Measurements from ENCODE around the gene ACAD8. TPM values are rescaled to one million over a fixed set of nuclear protein-coding genes. Genes with fewer than 3 reads are reported as not detected.

The ACAD8 gene
- total RNA-seq, 1 donor from 2014 or later = 48.4 TPM

DNA sequence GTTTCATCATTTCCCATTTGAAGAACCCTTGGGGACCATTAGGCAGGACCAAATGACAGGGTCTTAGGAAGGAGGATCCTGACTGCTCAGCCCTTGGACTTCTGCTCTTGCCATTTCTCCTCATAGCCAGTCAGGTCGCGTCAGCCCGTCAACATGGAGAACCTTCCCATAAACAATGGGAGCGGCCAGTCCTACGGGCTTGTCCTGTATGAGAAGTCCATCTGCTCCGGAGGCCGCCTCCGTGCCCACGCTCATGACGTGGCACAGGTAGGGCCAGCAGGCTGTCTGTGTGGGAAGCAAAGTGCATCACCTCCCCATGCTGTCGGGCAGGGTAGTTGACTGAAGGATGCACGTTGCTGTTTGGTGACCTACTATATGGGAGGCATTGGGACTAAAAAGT, 58.9 kb downstream of the ACAD8 start:
- TF ChIP-seq EZH2 (IDR thresholded peaks at IDR 0.05) (no peak), EZH2phosphoT487 (IDR thresholded peaks at IDR 0.05) (no peak)
- TF ChIP-seq, protein P1, sequence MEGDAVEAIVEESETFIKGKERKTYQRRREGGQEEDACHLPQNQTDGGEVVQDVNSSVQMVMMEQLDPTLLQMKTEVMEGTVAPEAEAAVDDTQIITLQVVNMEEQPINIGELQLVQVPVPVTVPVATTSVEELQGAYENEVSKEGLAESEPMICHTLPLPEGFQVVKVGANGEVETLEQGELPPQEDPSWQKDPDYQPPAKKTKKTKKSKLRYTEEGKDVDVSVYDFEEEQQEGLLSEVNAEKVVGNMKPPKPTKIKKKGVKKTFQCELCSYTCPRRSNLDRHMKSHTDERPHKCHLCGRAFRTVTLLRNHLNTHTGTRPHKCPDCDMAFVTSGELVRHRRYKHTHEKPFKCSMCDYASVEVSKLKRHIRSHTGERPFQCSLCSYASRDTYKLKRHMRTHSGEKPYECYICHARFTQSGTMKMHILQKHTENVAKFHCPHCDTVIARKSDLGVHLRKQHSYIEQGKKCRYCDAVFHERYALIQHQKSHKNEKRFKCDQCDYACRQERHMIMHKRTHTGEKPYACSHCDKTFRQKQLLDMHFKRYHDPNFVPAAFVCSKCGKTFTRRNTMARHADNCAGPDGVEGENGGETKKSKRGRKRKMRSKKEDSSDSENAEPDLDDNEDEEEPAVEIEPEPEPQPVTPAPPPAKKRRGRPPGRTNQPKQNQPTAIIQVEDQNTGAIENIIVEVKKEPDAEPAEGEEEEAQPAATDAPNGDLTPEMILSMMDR (IDR thresholded peaks at IDR 0.05) = no peak
- H3K9ac ChIP-seq = no peak overlapping the region
- H3K27ac Mint-ChIP-seq = no peak overlapping the region

DNA sequence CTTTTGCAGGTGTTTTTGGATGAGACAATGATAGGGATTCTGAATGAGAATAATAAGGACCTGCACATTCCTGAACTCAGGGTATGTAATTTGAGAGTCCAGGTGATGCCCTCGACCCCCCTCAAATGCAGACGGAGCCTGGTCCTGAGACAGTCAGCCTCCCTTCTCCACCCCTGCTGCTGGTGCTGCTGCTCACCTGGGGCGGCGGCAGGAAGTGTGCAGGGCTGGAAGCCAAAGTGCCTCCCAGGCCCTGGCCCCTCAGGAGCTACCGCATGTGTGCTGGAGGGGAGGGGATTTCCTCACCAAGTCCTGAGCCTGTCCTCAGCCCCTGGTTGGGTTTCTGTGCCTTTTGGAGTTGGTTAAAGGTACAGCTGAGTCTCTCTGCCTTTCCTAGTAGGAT, 59.4 kb downstream of the ACAD8 start:
- TF ChIP-seq, protein P1 (IDR thresholded peaks at IDR 0.05) = no peak
- TF ChIP-seq EZH2 (IDR thresholded peaks at IDR 0.05) = no peak
- no peak for TF ChIP-seq EZH2phosphoT487 (IDR thresholded peaks at IDR 0.05)
- Mint-ChIP-seq H3K9me3 (peaks cover 9% of the 10 kb centered on the region), H3K27ac (no peak overlapping the region), H3K27me3 (ENCODE audit: insufficient read depth, low read depth) (peaks cover 7% of the 10 kb centered on the region), H3K4me1 (no peaks in the 10 kb centered on the region), H3K36me3 (no peaks in the 10 kb centered on the region), H3K4me3 (no peak overlapping the region)
- DNase-seq (ENCODE audit: low spot score) = no peak
- Histone ChIP-seq H3K9me3 (ENCODE audit: low read depth) (peaks cover 9% of the 10 kb centered on the region), H4K20me1 (ENCODE audit: low read depth) (no peaks in the 10 kb centered on the region), H3K4me2 (no peak overlapping the region), H3K27ac (no peak overlapping the region), H3K4me1 (no peaks in the 10 kb centered on the region), H3K79me2 (ENCODE audit: low read depth) (no peaks in the 10 kb centered on the region), H3F3A (ENCODE audit: low read depth) (no peaks in the 10 kb centered on the region), H3K9ac (no peak overlapping the region), H2AFZ (replicated peaks) (no peak overlapping the region), H3K27me3 (no peaks in the 10 kb centered on the region), H3K36me3 (no peaks in the 10 kb centered on the region), H3K4me3 (no peak overlapping the region)

More for the DNA sequence above, 58.9 kb downstream of the ACAD8 start:
- H2AFZ ChIP-seq (replicated peaks) = no peak overlapping the region
- H4K20me1 ChIP-seq (ENCODE audit: low read depth) = no peaks in the 10 kb centered on the region
- no peak overlapping the region for H3K4me3 Mint-ChIP-seq
- no peaks in the 10 kb centered on the region for H3K27me3 ChIP-seq
- no peaks in the 10 kb centered on the region for H3K36me3 ChIP-seq
- peaks cover 4% of the 10 kb centered on the region for H3K9me3 Mint-ChIP-seq
- no peak overlapping the region for H3K27ac ChIP-seq
- DNase-seq (ENCODE audit: low spot score) = no peak
- no peaks in the 10 kb centered on the region for H3K79me2 ChIP-seq (ENCODE audit: low read depth)
- H3K4me3 ChIP-seq = no peak overlapping the region
- no peaks in the 10 kb centered on the region for H3F3A ChIP-seq (ENCODE audit: low read depth)
- no peaks in the 10 kb centered on the region for H3K4me1 Mint-ChIP-seq
- peaks cover 6% of the 10 kb centered on the region for H3K9me3 ChIP-seq (ENCODE audit: low read depth)
- H3K27me3 Mint-ChIP-seq (ENCODE audit: insufficient read depth, low read depth) = peaks cover 8% of the 10 kb centered on the region
- no peak overlapping the region for H3K4me2 ChIP-seq
- no peaks in the 10 kb centered on the region for H3K36me3 Mint-ChIP-seq
- no peaks in the 10 kb centered on the region for H3K4me1 ChIP-seq

DNA sequence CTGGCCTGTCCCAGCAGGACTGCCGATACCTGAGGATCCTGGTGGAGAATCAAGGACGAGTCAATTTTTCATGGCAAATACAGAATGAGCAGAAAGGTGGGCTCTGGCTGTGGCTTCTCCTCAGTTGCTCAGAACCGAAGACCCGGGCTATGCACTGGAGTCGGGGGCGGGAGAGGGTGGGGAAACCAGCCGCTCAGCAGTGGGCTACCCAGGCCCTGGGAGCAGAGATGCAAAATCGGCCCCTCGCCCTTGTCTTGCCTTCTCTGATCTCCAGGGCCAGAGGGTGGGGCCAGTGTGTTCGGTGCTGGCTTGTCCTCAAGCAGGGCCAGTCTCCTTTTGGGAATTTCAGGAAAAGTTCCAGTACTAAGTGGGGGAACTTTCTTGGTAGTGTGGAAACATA, 60.0 kb downstream of the ACAD8 start:
- Histone ChIP-seq H3K4me2 (no peak overlapping the region), H3K27me3 (no peaks in the 10 kb centered on the region), H3K27ac (no peak overlapping the region), H3K4me1 (no peaks in the 10 kb centered on the region), H2AFZ (replicated peaks) (no peak overlapping the region), H3F3A (ENCODE audit: low read depth) (no peaks in the 10 kb centered on the region), H3K9me3 (ENCODE audit: low read depth) (peaks cover 9% of the 10 kb centered on the region), H3K36me3 (no peaks in the 10 kb centered on the region), H3K4me3 (no peak overlapping the region), H3K79me2 (ENCODE audit: low read depth) (no peaks in the 10 kb centered on the region), H4K20me1 (ENCODE audit: low read depth) (no peaks in the 10 kb centered on the region), H3K9ac (no peak overlapping the region)
- Mint-ChIP-seq H3K36me3 (no peaks in the 10 kb centered on the region), H3K9me3 (peaks cover 12% of the 10 kb centered on the region), H3K4me1 (no peaks in the 10 kb centered on the region), H3K27ac (no peak overlapping the region), H3K4me3 (no peak overlapping the region), H3K27me3 (ENCODE audit: insufficient read depth, low read depth) (peaks cover 5% of the 10 kb centered on the region)
- no peak for TF ChIP-seq EZH2phosphoT487 (IDR thresholded peaks at IDR 0.05)
- TF ChIP-seq, protein P1 (IDR thresholded peaks at IDR 0.05) = no peak
- TF ChIP-seq EZH2 (IDR thresholded peaks at IDR 0.05) = no peak
- DNase-seq (ENCODE audit: low spot score) = no peak
